Liver (tissue), 9 donors: ENCODE results near the gene CEP76. TPM values are rescaled to one million over a fixed set of nuclear protein-coding genes. Genes with fewer than 3 reads are reported as not detected.
A peak's percentile ranks its signal among the peaks of the same experiment; 100 is the strongest.

Experiments used
- DNase-seq: peaks from one replicate; pipeline ENCODE4 v3.0.0-alpha.2; 2017; ENCODE audit warnings: low spot score
- H3K27ac ChIP-seq, 2 donors: one replicate each; pipeline ENCODE4 v1.7.0; 2013; ENCODE audit warnings: inconsistent platforms in 2 of 2, low read length in 2 of 2, control low read depth in 1 of 2, low read depth in 1 of 2, mild to moderate bottlenecking in 1 of 2
- H3K27me3 ChIP-seq, 4 donors: one replicate each; pipeline versions ENCODE4 v1.6.1 to v1.7.0; 2013; ENCODE audit warnings: low read length in 3 of 4, inconsistent platforms in 1 of 4, mild to moderate bottlenecking in 1 of 4, moderate library complexity in 1 of 4; ENCODE audit not compliant: control insufficient read depth in 4 of 4, insufficient read depth in 4 of 4
- H3K36me3 ChIP-seq, 4 donors: one replicate each; pipeline versions ENCODE4 v1.6.1 to v1.7.0; 2013; ENCODE audit warnings: low read length in 3 of 4, mild to moderate bottlenecking in 3 of 4, low read depth in 1 of 4, moderate library complexity in 1 of 4; ENCODE audit not compliant: control insufficient read depth in 4 of 4, insufficient read depth in 3 of 4
- H3K4me1 ChIP-seq, 4 donors: one replicate each; pipeline versions ENCODE4 v1.6.1 to v1.7.0; 2013; ENCODE audit warnings: low read length in 3 of 4, mild to moderate bottlenecking in 3 of 4, moderate library complexity in 1 of 4; ENCODE audit not compliant: control insufficient read depth in 4 of 4, insufficient read depth in 4 of 4
- H3K4me3 ChIP-seq, 3 donors: one replicate each; pipeline versions ENCODE4 v1.6.1 to v1.7.0; 2013; ENCODE audit warnings: low read length in 3 of 3, control low read depth in 1 of 3, low read depth in 1 of 3, mild to moderate bottlenecking in 1 of 3
- H3K9ac ChIP-seq, 2 donors: one replicate each; pipeline ENCODE4 v1.7.0; 2013; ENCODE audit warnings: low read length in 2 of 2, mild to moderate bottlenecking in 2 of 2, moderate library complexity in 2 of 2, control low read depth in 1 of 2, low read depth in 1 of 2
- H3K9me3 ChIP-seq, 4 donors: one replicate each; pipeline versions ENCODE4 v1.6.1 to v1.7.0; 2013; ENCODE audit warnings: low read length in 3 of 4; ENCODE audit not compliant: control insufficient read depth in 4 of 4
- EGR1 ChIP-seq, 2 donors: IDR thresholded peaks; 2 replicates each; pipeline ENCODE4 v1.6.1; 2016 to 2018; ENCODE audit warnings: antibody characterized with exemption in 2 of 2, low read depth in 2 of 2
- FOXA1 ChIP-seq: IDR thresholded peaks from 2 replicates; pipeline ENCODE4 v1.6.1; 2016; ENCODE audit warnings: antibody characterized with exemption
- FOXA2 ChIP-seq: IDR thresholded peaks from 2 replicates; pipeline ENCODE4 v1.6.1; 2016; ENCODE audit warnings: antibody characterized with exemption
- HNF4A ChIP-seq, 2 donors: conservative IDR thresholded peaks; 2 replicates each; pipeline ENCODE4 v1.6.1; 2016; ENCODE audit warnings: antibody characterized with exemption in 2 of 2, mild to moderate bottlenecking in 2 of 2
- HNF4G ChIP-seq: IDR thresholded peaks from 2 replicates; pipeline ENCODE4 v1.6.1; 2016; ENCODE audit warnings: antibody characterized with exemption
- JUND ChIP-seq, 2 donors: IDR thresholded peaks; 2 replicates each; pipeline ENCODE4 v1.6.1; 2016; ENCODE audit warnings: antibody characterized with exemption in 2 of 2
- NR2F2 ChIP-seq: IDR thresholded peaks from 2 replicates; pipeline ENCODE4 v1.6.1; 2016; ENCODE audit warnings: antibody characterized with exemption
- RAD21 ChIP-seq, 2 donors: IDR thresholded peaks; 2 replicates each; pipeline ENCODE4 v1.6.1; 2016; ENCODE audit warnings: antibody characterized with exemption in 2 of 2, mild to moderate bottlenecking in 2 of 2
- RXRA ChIP-seq, 2 donors: IDR thresholded peaks; 2 replicates each; pipeline ENCODE4 v1.6.1; 2017 to 2018; ENCODE audit warnings: antibody characterized with exemption in 2 of 2, mild to moderate bottlenecking in 1 of 2
- SP1 ChIP-seq: IDR thresholded peaks from 2 replicates; pipeline ENCODE4 v1.6.1; 2018; ENCODE audit warnings: antibody characterized with exemption, mild to moderate bottlenecking
- YY1 ChIP-seq: IDR thresholded peaks from 2 replicates; pipeline ENCODE4 v1.6.1; 2016; ENCODE audit warnings: antibody characterized with exemption, mild to moderate bottlenecking
- WGBS: extraction: QIAGEN DNeasy Blood & Tissue Kit; methylation state at CpG from one replicate; pipeline ENCODE4 v1.1.7; 2013; 5-methylcytosine and 5-hydroxymethylcytosine counted together
- polyA plus RNA-seq, 2 donors: library from polyadenylated mRNA; stranded (reverse) in 1 of 2; unstranded in 1 of 2; fragments of 200-250 nt in 1 of 2; fragments of >200 nt in 1 of 2; fragmentation: Nextera tagmentation in 1 of 2; extraction: Ambion mirVana in 1 of 2; gene quantifications; one replicate each; pipeline versions ENCODE4 v1.2.1 to v1.2.3, GENCODE V29; 2013 to 2015
- total RNA-seq, 2 donors: library from RNA; depleted of rRNA; stranded (reverse); fragments of >200 nt; gene quantifications; one replicate each; pipeline ENCODE4 v1.2.3, GENCODE V29; 2014
- TF ChIP-seq, protein P1 (sequence below): IDR thresholded peaks from 2 replicates; pipeline ENCODE4 v1.6.1; 2016; ENCODE audit warnings: antibody characterized with exemption
- TF ChIP-seq, protein P2 (sequence below): IDR thresholded peaks from 2 replicates; pipeline ENCODE4 v1.6.1; 2016; ENCODE audit warnings: antibody characterized with exemption, mild to moderate bottlenecking
- TF ChIP-seq, protein P3 (sequence below): IDR thresholded peaks from 2 replicates; pipeline ENCODE4 v1.6.1; 2016; ENCODE audit warnings: antibody characterized with exemption
- TF ChIP-seq, protein P4 (sequence below): IDR thresholded peaks from 2 replicates; pipeline ENCODE4 v1.6.1; 2016; ENCODE audit warnings: antibody characterized with exemption
- donor health status: healthy.
- donor health status: healthy.
- donor health status: healthy.
- donor health status: healthy.
- donor health status: healthy.

Gene CEP76
- total and polyA plus RNA-seq, 4 donors: 1.3 to 11.8 (median 4.2) TPM

DNA sequence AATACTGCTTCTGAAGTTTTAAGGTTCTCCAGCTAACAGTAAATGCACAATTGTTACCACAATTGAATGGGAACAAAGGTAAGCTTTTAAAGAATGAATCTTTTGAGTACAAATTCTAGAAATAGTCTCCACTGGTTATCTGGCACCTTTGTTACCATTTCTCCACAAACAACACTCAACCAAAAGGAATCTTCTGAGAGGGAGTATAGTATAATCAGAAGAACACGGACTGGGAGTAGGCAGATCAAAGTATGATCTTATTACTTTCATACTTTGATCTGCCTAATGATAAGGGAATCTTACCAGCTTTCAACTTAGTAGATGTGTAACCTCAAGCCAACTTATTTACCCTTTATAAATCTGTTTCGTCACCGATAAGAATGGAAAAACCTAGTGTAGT lies 1.4 kb downstream of the CEP76 start (continued):
- TF ChIP-seq, protein P1, sequence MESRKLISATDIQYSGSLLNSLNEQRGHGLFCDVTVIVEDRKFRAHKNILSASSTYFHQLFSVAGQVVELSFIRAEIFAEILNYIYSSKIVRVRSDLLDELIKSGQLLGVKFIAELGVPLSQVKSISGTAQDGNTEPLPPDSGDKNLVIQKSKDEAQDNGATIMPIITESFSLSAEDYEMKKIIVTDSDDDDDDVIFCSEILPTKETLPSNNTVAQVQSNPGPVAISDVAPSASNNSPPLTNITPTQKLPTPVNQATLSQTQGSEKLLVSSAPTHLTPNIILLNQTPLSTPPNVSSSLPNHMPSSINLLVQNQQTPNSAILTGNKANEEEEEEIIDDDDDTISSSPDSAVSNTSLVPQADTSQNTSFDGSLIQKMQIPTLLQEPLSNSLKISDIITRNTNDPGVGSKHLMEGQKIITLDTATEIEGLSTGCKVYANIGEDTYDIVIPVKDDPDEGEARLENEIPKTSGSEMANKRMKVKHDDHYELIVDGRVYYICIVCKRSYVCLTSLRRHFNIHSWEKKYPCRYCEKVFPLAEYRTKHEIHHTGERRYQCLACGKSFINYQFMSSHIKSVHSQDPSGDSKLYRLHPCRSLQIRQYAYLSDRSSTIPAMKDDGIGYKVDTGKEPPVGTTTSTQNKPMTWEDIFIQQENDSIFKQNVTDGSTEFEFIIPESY: no peak

DNA sequence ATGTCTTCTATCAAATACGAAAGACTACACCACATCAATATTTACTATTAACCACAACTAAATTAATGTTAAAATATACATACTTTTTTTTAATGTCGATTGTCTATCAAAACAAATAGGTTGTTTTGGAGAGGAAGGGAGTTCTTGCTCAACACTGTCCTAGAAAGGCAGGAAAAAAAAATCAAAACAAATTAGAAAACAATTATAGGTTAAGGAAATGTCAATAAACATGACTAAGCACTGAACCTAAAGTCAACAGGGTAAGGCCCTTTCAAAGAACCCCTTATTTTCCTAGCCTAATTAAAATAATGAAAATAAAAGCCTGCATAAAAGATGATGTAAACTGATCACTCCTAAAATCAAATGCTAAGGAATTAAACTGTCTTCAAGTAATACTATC lies 2.8 kb downstream of the CEP76 start:
- Histone ChIP-seq H3K4me1 (peaks cover 11 to 33% (median 18%) of the 10 kb centered on the region in 4 donors), H3K9ac (peak overlapping the region; percentile 6 to 58), H3K27me3 (no peaks in the 10 kb centered on the region), H3K27ac (peak overlapping the region; percentile 4 to 54), H3K36me3 (peaks cover 0 to 9% (median 2%) of the 10 kb centered on the region in 4 donors), H3K4me3 (no peak overlapping the region), H3K9me3 (no peaks in the 10 kb centered on the region)
- no peak for TF ChIP-seq JUND (IDR thresholded peaks at IDR 0.05)
- peak in 1 of 2 donors; percentile 14 for TF ChIP-seq HNF4A (conservative IDR thresholded peaks at IDR 0.05)
- no peak for TF ChIP-seq HNF4G
- peak in 1 of 2 donors; percentile 20 for TF ChIP-seq RXRA (IDR thresholded peaks at IDR 0.05)
- TF ChIP-seq, protein P2, sequence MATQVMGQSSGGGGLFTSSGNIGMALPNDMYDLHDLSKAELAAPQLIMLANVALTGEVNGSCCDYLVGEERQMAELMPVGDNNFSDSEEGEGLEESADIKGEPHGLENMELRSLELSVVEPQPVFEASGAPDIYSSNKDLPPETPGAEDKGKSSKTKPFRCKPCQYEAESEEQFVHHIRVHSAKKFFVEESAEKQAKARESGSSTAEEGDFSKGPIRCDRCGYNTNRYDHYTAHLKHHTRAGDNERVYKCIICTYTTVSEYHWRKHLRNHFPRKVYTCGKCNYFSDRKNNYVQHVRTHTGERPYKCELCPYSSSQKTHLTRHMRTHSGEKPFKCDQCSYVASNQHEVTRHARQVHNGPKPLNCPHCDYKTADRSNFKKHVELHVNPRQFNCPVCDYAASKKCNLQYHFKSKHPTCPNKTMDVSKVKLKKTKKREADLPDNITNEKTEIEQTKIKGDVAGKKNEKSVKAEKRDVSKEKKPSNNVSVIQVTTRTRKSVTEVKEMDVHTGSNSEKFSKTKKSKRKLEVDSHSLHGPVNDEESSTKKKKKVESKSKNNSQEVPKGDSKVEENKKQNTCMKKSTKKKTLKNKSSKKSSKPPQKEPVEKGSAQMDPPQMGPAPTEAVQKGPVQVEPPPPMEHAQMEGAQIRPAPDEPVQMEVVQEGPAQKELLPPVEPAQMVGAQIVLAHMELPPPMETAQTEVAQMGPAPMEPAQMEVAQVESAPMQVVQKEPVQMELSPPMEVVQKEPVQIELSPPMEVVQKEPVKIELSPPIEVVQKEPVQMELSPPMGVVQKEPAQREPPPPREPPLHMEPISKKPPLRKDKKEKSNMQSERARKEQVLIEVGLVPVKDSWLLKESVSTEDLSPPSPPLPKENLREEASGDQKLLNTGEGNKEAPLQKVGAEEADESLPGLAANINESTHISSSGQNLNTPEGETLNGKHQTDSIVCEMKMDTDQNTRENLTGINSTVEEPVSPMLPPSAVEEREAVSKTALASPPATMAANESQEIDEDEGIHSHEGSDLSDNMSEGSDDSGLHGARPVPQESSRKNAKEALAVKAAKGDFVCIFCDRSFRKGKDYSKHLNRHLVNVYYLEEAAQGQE: no peak
- no peak for TF ChIP-seq NR2F2
- TF ChIP-seq FOXA2: peak; percentile 61
- peak; percentile 63 for TF ChIP-seq FOXA1
- TF ChIP-seq, protein P1: no peak
- TF ChIP-seq, protein P3, sequence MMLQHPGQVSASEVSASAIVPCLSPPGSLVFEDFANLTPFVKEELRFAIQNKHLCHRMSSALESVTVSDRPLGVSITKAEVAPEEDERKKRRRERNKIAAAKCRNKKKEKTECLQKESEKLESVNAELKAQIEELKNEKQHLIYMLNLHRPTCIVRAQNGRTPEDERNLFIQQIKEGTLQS: no peak
- DNase-seq: no peak
- 62% methylated on average over 2 of the region's 2 CpGs for WGBS

DNA sequence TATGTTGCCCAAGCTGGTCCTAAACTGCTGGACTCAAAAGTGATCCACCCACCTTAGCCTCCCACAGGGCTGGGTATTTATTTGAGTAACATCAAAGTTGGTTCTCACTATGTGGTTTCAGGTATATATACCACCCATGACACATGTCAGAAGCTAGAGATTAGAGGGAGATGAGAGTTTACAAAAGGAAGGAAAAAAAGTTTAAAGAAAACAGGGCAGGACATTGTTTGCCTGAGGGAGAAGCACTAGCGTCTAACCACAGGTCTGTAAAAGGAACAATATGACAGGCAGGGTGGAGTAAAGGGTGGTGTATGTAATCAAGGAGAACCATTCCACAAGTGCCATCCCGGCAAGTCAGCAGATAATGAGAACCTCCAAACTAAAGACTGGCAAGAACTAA lies 8.5 kb downstream of the CEP76 start:
- Histone ChIP-seq H3K27ac (no peak overlapping the region), H3K4me3 (no peak overlapping the region), H3K4me1 (no peaks in the 10 kb centered on the region), H3K27me3 (no peaks in the 10 kb centered on the region), H3K36me3 (peaks cover 0 to 7% (median 3%) of the 10 kb centered on the region in 4 donors), H3K9me3 (no peaks in the 10 kb centered on the region), H3K9ac (no peak overlapping the region)
- no peak for DNase-seq
- 62% methylated on average over 2 of the region's 2 CpGs for WGBS
- TF ChIP-seq RAD21 (IDR thresholded peaks at IDR 0.05) (no peak), JUND (IDR thresholded peaks at IDR 0.05) (no peak), NR2F2 (no peak), EGR1 (IDR thresholded peaks at IDR 0.05; ENCODE audit: low read depth in 2 of 2) (no peak), YY1 (no peak), SP1 (no peak), FOXA2 (no peak), HNF4A (conservative IDR thresholded peaks at IDR 0.05) (no peak)
- TF ChIP-seq, protein P3: no peak
- TF ChIP-seq, protein P1: no peak
- TF ChIP-seq, protein P2: no peak
- TF ChIP-seq, protein P4, sequence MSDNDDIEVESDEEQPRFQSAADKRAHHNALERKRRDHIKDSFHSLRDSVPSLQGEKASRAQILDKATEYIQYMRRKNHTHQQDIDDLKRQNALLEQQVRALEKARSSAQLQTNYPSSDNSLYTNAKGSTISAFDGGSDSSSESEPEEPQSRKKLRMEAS: no peak
